ENCODE measurements around the gene PLD1.

Gene PLD1

GRCh38 chr3:171687064-171687463, 123.2 kb downstream of the PLD1 start:
- no peak overlapping the region for H3K27ac ChIP-seq (ENCODE audit: poor library complexity, severe bottlenecking)
- no peaks in the 10 kb centered on the region for H3K9me3 ChIP-seq (ENCODE audit: severe bottlenecking)
- no peak for TF ChIP-seq CTCF (IDR thresholded peaks at IDR 0.05; ENCODE audit: poor library complexity, severe bottlenecking)
- DNase-seq (ENCODE audit: low spot score) (no peak), ATAC-seq (ENCODE audit: low read depth) (no peak)
- no peaks in the 10 kb centered on the region for H3K27me3 ChIP-seq (ENCODE audit: insufficient read depth, poor library complexity, severe bottlenecking)
- no peaks in the 10 kb centered on the region for H3K36me3 ChIP-seq (ENCODE audit: low read depth)
- H3K4me3 ChIP-seq (ENCODE audit: severe bottlenecking) = no peak overlapping the region
- H3K4me1 ChIP-seq (ENCODE audit: insufficient read depth, poor library complexity, severe bottlenecking) = no peaks in the 10 kb centered on the region

- DNase-seq (ENCODE audit: low spot score) (no peak), ATAC-seq (ENCODE audit: low read depth) (no peak)
- Histone ChIP-seq H3K27ac (ENCODE audit: poor library complexity, severe bottlenecking) (no peak overlapping the region), H3K27me3 (ENCODE audit: insufficient read depth, poor library complexity, severe bottlenecking) (no peaks in the 10 kb centered on the region), H3K4me3 (ENCODE audit: severe bottlenecking) (no peak overlapping the region), H3K36me3 (ENCODE audit: low read depth) (no peaks in the 10 kb centered on the region), H3K9me3 (ENCODE audit: severe bottlenecking) (no peaks in the 10 kb centered on the region), H3K4me1 (ENCODE audit: insufficient read depth, poor library complexity, severe bottlenecking) (no peaks in the 10 kb centered on the region)
- no peak for TF ChIP-seq CTCF (IDR thresholded peaks at IDR 0.05; ENCODE audit: poor library complexity, severe bottlenecking)
Measured at GRCh38 chr3:171685116-171685895, 125.0 kb downstream of the PLD1 start.

- Histone ChIP-seq H3K27ac (ENCODE audit: poor library complexity, severe bottlenecking) (no peak overlapping the region), H3K36me3 (ENCODE audit: low read depth) (no peaks in the 10 kb centered on the region), H3K4me3 (ENCODE audit: severe bottlenecking) (no peak overlapping the region), H3K9me3 (ENCODE audit: severe bottlenecking) (no peaks in the 10 kb centered on the region), H3K27me3 (ENCODE audit: insufficient read depth, poor library complexity, severe bottlenecking) (no peaks in the 10 kb centered on the region), H3K4me1 (ENCODE audit: insufficient read depth, poor library complexity, severe bottlenecking) (no peaks in the 10 kb centered on the region)
- ATAC-seq (ENCODE audit: low read depth) = no peak
- no peak for DNase-seq (ENCODE audit: low spot score)
- no peak for TF ChIP-seq CTCF (IDR thresholded peaks at IDR 0.05; ENCODE audit: poor library complexity, severe bottlenecking)
Measured at GRCh38 chr3:171684221-171684620, 126.1 kb downstream of the PLD1 start.

- DNase-seq (ENCODE audit: low spot score) (no peak), ATAC-seq (ENCODE audit: low read depth) (no peak)
- H3K4me1 ChIP-seq (ENCODE audit: insufficient read depth, poor library complexity, severe bottlenecking) = no peaks in the 10 kb centered on the region
- TF ChIP-seq CTCF (IDR thresholded peaks at IDR 0.05; ENCODE audit: poor library complexity, severe bottlenecking) = no peak
- H3K4me3 ChIP-seq (ENCODE audit: severe bottlenecking) = no peak overlapping the region
- no peaks in the 10 kb centered on the region for H3K36me3 ChIP-seq (ENCODE audit: low read depth)
- H3K27ac ChIP-seq (ENCODE audit: poor library complexity, severe bottlenecking) = no peak overlapping the region
- H3K27me3 ChIP-seq (ENCODE audit: insufficient read depth, poor library complexity, severe bottlenecking) = no peaks in the 10 kb centered on the region
- no peaks in the 10 kb centered on the region for H3K9me3 ChIP-seq (ENCODE audit: severe bottlenecking)
Measured at GRCh38 chr3:171682743-171683142, 127.5 kb downstream of the PLD1 start.

- Histone ChIP-seq H3K27me3 (ENCODE audit: insufficient read depth, poor library complexity, severe bottlenecking) (no peaks in the 10 kb centered on the region), H3K4me1 (ENCODE audit: insufficient read depth, poor library complexity, severe bottlenecking) (no peaks in the 10 kb centered on the region), H3K9me3 (ENCODE audit: severe bottlenecking) (no peaks in the 10 kb centered on the region), H3K4me3 (ENCODE audit: severe bottlenecking) (no peak overlapping the region), H3K27ac (ENCODE audit: poor library complexity, severe bottlenecking) (no peak overlapping the region), H3K36me3 (ENCODE audit: low read depth) (no peaks in the 10 kb centered on the region)
- no peak for DNase-seq (ENCODE audit: low spot score)
- no peak for TF ChIP-seq CTCF (IDR thresholded peaks at IDR 0.05; ENCODE audit: poor library complexity, severe bottlenecking)
- no peak for ATAC-seq (ENCODE audit: low read depth)
Measured at GRCh38 chr3:171680726-171681411, 129.4 kb downstream of the PLD1 start.
